HG03457 (cell line): ENCODE measurements around the gene GJA4.
"Not testable (repeated sequence)": the region's sequence is repeated elsewhere in the genome, so short reads cannot be mapped to it uniquely, and the experiment has no call there.

ENCODE experiments used
- ATAC-seq: cut with Tn5 transposase; IDR thresholded peaks from one replicate; pipeline ENCODE4 v1.9.1; 2021; ENCODE audit warnings: moderate number of reproducible peaks; ENCODE audit not compliant: unreplicated experiment

The GJA4 gene

DNA sequence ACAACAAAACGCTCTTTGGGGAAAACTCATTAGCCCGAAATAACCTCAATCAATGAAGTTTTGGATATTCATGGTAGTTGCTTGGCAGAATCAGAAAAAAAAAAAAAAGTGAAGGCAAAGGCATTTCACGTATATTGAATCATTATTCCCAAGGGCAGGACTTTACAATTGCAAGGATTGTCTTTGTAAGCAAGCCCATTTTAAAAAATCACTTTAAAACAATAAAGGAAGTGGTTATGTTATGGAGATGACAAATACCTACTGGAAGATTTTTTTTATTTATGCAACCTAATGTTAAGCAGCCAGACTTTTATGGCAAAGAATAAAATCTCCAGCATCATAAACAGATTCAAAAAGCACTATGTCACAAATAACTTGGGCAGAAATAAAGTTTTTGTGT lies 23.9 kb upstream of the GJA4 start:
- no peak for ATAC-seq

DNA sequence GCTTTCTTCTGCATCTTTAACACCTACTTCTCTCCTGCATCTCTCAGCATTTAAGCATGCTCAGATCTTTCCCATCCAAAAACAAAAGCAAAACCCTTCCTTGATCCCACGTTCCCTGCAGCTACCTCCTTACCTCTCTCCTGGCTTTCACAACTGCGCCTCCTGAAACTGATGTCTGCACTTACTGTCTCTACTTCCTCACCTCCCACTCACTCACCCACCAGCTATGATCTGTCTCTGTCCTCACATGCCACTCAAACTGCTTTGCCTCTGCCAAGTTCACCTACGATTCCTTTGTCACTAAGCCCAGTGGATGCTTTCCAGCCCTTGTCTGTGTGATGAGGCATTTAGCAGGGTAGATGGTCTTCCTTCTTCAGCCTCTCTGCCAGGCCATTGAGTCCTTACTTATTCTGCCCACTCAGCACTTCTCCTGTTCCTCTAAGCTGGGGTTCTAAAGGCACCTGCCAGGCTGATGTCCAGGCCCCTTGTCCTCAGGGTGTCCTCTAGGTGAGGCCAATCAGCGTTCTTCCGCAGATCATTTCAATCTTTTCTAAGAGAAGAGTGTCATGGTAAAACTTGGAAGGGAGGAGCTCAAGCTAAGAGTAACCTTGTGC lies 21.8 kb upstream of the GJA4 start:
- ATAC-seq = no peak

DNA sequence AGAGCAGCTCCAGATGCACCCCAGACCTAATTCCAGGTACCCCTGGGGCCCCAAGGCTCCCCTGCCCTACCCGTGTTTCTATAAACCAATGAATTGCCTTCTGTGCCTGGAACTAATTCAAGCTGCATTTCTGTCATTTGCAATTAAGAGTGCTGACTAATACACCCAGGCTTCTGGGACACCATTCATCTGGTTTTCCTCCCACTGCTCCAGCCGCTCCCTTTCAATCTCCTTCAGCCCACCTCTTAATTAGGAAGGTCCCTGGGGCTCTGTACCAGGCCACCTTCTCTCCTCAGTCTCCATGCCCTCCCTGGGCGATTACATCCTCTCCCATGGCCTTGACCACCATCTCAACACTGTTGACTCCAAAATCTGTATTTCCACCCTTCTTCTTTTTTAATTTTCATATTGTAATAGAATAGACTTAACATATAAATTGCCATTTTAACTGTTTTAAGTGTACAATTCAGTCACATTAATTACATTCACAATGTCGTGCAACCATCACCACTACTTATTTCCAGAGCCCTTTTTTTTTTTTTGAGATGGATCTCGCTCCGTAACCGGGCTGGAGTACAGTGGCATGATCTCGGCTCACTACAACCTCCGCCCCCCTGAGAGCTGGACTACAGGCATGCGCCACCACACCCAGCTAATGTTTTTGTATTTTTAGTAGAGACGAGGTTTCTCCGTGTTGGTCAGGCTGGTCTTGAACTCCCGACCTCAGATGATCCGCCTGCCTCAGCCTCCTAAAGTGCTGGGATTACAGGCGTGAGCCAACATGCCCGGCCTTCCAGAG lies 21.0 kb upstream of the GJA4 start:
- no peak for ATAC-seq

DNA sequence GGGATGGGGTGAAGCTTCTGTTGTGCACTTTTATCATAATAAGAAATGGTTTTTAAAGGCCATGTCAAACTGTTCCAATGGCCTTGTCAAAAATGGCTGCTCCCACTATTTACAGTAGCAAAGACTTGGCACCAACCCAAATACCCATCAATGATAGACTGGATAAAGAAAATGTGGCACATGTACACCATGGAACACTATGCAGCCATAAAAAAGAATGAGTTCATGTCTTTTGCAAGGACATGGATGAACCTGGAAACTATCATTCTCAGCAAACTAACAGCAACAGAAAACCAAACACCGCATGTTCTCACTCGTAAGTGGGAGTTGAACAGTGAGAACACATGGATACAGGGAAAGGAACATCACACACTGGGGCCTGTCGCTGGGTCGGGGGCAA lies 19.7 kb upstream of the GJA4 start:
- not testable (repeated sequence) for ATAC-seq

DNA sequence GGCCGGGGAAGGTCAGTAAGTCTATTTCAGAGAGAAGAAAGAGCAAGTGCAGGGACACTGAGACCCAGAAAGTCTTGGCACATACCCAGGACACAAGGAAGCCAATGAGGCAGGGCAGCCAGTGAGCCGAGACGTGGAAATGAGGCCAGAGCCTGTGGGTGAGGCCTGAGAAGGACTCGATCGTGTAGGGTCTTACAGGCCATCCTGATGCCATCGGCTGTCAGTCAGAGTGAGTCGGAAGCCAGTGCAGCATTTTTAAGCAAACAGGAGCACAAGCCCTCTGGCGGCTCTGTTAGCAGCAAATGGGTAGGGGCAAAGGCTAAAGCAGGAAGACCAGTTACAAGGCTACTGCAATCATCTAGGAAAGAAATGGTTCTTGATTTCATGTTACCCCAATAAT lies 17.8 kb upstream of the GJA4 start:
- ATAC-seq = no peak

DNA sequence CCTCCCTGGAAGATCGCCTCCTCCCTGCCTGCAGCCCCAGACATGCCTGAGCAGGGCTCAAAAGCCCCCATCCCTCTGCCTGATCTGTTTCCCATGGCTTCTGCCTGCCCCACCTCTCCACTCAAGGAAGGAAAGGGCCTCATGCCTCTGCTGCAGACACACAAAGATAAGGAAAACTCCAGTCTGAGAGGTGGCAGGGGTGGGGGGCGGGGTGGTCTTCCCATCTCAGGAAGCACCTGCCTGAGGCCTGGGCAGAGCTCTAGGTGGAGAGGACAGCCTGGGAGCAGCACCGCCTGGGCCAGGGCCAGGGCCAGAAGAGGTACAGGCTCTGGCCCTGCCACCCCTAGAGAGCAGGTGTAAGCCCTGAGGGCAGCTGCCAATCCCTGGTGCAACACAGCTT lies 15.9 kb upstream of the GJA4 start:
- ATAC-seq = no peak

DNA sequence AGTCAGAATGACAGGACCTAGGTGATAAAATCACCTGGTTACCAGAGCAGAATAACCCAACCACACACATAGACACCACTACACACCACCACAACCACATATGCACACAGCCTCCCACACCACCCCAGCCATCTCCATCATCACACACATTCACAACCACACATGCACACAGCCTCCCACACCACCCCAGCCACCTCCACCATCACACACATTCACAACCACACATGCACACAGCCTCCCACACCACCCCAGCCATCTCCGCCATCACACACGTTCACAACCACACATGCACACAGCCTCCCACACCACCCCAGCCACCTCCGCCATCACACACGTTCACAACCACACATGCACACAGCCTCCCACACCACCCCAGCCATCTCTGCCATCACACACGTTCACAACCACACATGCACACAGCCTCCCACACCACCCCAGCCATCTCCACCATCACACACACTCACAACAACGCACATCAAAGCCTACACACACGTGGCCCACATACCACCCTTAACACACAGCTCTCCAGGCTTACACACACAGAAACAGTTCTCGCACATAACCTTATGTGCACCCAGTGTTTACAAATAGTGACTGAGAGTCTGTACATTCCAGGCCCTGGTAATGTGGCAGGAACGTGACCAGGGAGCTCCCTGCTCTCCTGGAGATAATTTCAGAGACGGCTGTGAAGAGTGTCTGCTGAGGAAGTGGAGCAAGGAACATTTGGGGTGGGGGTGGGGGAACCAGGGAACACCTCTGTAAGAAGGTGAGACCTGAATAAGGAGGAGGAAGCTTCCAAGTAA lies 15.1 kb upstream of the GJA4 start:
- no peak for ATAC-seq

DNA sequence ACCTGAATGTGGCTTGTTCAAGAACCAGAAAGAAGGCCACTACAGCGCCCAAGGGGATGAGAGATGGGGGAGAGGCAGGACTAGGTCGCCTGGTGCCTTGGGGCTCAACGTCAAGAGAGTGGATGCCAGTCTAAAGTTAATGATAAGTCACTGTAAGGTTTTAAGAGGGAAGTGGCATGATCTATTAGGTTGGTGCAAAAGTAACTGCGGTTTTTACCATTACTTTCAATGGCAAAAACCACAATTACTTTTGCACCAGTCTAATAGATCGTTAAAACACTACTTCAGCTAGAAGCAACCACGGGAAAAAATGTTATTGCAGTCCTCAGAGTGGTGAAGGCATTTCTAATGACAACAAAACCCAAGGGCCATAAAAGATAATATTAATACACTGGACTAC lies 14.4 kb upstream of the GJA4 start:
- no peak for ATAC-seq

DNA sequence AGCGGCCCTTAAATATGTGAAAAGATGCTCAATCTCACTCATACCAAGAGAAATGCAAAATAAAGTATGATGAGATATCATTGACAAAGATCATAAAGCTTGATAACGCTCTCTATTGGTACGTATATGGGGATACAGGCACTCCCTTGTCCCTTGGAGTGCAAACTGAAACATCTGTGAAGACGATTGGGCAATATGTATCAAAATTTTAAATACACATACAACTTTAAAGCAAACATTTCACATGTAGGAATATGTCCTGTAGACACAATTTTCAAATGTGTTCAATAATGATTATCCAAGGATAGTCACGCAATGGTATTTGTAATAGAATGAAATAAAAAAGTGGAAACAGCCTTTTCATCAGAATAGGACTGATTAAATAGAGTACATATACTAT lies 13.8 kb upstream of the GJA4 start:
- ATAC-seq = no peak

DNA sequence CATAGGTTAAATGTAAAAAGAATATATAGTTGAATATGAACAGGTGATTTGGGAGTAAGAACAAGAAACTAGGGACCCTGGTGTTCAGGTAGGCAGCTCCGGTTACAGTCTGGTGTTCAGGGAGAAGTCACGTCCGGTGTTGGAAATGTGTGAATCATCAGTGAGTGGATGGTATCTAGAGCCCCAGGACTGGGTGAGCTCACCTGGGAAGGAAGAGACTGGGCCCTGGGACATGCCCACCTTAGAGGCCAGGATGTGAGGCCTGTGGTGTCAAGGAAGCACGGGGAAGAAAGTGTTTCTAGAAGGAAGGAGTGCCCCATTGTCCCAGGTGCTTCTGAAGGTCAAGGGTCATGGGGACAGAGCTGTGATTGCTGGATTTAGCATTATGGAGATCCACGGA lies 13.3 kb upstream of the GJA4 start:
- no peak for ATAC-seq

DNA sequence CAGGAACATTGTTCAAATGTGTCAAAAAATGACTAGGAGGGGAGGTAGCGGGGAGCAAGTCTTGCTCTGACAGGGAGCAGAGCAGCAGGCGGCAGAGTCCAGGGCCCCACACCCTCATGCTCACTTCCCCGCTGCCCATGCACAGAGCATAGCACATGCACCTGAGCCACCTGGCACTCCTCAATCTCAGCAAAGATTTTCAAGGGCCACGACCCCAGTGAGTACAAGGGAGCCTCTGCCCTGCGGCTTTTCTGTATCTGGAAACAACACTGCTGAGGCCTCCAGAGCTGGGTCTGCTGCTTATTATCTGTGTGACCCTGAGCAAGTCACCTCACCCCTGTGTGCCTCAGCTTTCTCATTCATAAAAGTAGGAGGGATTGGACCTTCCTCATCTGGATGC lies 12.8 kb upstream of the GJA4 start:
- no peak for ATAC-seq

DNA sequence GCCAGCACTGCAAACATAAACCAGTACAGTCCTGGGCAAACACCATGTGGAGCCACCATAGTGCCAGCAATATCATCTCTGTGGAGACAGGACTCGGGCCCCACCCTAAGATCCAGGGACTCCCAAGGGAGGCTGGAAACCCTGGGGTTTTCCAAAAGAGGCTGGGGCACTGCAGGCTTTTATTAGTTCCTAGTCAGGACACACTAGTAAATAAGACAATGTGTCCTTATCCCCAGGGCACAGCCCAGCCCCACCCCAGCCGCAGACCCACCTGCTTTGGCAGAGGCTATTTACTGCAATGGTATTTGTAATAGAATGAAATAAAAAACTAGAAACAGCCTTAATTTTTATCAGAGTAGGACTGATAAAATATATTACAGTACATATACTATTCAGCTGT lies 12.3 kb upstream of the GJA4 start:
- no peak for ATAC-seq

DNA sequence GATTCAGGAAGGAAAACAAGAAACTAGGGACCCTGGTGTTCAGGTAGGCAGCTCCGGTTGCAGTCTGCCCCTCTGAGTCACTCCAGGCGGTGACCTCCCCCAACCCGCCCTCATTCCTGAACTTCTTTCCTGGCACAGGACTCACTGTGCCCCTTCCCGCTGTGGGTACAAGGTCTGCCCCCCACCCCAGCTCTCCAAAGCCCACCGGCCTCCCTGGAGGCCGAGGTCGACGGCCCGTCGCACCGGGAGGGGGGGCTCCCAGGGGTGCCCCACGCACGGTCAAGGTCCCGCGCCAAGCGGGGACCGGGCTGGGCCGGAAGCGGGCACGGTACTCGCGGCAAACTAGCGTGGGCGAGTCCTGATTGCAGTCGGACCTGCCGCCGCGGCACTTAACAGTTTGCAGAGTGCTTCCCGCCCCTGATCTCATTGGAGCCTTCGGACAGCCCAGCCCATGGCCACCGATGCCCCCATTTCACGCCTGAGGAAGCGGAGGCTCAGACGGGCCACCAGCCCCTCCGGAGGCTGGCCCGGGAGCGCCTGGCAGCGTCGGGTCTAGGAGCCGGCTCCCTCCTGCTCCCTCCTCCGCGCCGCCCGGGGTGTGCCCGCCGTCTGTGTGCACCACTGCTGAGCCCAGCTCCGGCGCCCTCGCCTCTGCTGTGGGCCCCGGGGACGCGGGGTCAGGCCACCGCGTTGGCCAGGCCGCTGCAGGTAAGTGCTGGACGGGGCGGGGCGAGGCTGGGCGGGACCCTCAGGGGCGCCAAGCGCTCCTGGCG lies 11.5 kb upstream of the GJA4 start, which contains the start of gene GJB3:
Gene GJB3, plus strand, starts transcription at position 144 of the 773 bp plus-strand sequence. CDS start 3,549 bp downstream, outside the sequence.
- no peak for ATAC-seq

DNA sequence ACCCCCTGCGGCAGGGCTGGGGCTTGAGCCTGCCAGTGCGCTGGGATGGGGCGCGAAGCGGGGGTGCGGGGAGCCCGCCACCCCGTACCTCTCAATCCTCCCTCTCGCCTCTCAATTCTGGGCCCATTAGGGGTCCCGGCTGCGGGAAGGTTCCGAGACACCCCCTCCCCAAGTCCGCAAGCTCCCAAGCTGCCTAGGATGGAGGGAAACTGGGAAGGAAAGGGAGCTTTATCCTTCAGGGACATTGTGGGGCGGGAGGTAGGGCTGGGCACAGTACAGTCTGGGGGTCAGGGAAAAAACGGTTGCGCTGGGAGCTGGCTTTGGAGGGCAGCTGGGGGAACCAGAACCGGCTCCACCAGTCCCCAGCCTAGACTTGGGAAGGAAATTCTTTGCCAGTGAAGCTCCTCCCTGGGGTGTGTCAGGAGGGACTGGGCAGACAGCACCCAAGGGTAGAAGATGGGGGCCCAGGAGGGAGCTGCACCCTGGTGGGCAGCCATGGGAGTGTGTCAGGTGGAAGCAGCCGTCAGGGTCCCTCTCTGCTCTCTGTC lies 10.9 kb upstream of the GJA4 start:
- ATAC-seq = no peak

DNA sequence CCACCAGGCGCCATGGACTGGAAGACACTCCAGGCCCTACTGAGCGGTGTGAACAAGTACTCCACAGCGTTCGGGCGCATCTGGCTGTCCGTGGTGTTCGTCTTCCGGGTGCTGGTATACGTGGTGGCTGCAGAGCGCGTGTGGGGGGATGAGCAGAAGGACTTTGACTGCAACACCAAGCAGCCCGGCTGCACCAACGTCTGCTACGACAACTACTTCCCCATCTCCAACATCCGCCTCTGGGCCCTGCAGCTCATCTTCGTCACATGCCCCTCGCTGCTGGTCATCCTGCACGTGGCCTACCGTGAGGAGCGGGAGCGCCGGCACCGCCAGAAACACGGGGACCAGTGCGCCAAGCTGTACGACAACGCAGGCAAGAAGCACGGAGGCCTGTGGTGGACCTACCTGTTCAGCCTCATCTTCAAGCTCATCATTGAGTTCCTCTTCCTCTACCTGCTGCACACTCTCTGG lies 8.0 kb upstream of the GJA4 start:
- no peak for ATAC-seq

DNA sequence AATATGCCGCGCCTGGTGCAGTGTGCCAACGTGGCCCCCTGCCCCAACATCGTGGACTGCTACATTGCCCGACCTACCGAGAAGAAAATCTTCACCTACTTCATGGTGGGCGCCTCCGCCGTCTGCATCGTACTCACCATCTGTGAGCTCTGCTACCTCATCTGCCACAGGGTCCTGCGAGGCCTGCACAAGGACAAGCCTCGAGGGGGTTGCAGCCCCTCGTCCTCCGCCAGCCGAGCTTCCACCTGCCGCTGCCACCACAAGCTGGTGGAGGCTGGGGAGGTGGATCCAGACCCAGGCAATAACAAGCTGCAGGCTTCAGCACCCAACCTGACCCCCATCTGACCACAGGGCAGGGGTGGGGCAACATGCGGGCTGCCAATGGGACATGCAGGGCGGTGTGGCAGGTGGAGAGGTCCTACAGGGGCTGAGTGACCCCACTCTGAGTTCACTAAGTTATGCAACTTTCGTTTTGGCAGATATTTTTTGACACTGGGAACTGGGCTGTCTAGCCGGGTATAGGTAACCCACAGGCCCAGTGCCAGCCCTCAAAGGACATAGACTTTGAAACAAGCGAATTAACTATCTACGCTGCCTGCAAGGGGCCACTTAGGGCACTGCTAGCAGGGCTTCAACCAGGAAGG lies 7.4 kb upstream of the GJA4 start:
- no peak for ATAC-seq

DNA sequence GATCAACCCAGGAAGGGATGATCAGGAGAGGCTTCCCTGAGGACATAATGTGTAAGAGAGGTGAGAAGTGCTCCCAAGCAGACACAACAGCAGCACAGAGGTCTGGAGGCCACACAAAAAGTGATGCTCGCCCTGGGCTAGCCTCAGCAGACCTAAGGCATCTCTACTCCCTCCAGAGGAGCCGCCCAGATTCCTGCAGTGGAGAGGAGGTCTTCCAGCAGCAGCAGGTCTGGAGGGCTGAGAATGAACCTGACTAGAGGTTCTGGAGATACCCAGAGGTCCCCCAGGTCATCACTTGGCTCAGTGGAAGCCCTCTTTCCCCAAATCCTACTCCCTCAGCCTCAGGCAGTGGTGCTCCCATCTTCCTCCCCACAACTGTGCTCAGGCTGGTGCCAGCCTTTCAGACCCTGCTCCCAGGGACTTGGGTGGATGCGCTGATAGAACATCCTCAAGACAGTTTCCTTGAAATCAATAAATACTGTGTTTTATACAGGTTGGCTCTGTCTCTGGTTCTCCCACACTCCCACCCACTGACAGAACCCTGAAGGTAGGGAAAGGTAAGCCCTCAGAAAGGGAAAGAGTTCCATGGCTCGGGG lies 6.8 kb upstream of the GJA4 start:
- ATAC-seq = no peak

DNA sequence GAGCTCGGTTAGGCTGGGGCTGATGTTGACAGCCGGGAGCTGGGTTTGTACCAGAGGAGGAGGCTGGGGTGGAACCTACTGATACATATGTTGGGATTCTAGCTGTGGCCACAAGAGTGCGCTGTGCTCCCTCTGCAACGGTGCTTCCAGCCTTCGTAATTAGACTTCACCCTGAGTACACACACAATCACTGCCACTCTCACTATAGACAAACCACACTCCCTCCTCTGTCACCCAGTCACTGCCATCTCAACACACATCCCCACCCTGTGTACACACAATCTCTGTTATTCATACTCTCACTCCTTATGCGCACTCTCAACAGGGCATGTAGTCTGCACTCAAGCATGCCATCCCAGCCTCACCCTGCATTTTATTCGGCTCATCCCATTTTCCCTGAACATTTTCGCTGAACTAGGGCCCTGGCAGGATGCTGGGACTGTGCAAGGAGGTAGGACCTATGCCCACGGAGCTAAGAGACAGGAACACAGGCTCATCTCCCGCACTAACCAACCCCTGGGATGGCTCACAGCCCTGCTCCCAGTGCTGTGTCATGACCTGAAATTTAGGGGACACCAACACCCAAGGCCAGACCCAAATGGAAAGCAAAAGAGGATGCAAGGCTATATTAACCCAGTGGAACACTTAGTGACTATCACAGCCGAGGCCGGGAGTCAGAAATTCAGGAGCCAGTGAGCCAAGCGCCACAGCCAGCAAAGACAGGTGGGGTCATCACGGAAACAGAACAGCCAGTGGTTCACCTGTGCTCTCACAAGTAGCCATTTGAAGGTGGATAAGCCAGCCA lies 6.1 kb upstream of the GJA4 start:
- ATAC-seq = no peak
